ENCODE measurements around the gene TPD52L1. TPM values are rescaled to one million over a fixed set of nuclear protein-coding genes. Genes with fewer than 3 reads are reported as not detected.

TPD52L1 gene
- total RNA-seq, 1 donor from 2014 or later = 57.7 TPM

- Histone ChIP-seq H3K4me3 (ENCODE audit: low read depth, low read length) (no peak overlapping the region), H3K36me3 (ENCODE audit: control insufficient read depth, insufficient read depth, low read length) (no peaks in the 10 kb centered on the region), H3K27me3 (ENCODE audit: control insufficient read depth, insufficient read depth, low read length) (no peaks in the 10 kb centered on the region)
- TF ChIP-seq, protein P1, sequence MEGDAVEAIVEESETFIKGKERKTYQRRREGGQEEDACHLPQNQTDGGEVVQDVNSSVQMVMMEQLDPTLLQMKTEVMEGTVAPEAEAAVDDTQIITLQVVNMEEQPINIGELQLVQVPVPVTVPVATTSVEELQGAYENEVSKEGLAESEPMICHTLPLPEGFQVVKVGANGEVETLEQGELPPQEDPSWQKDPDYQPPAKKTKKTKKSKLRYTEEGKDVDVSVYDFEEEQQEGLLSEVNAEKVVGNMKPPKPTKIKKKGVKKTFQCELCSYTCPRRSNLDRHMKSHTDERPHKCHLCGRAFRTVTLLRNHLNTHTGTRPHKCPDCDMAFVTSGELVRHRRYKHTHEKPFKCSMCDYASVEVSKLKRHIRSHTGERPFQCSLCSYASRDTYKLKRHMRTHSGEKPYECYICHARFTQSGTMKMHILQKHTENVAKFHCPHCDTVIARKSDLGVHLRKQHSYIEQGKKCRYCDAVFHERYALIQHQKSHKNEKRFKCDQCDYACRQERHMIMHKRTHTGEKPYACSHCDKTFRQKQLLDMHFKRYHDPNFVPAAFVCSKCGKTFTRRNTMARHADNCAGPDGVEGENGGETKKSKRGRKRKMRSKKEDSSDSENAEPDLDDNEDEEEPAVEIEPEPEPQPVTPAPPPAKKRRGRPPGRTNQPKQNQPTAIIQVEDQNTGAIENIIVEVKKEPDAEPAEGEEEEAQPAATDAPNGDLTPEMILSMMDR (IDR thresholded peaks at IDR 0.05; ENCODE audit: insufficient read depth, low read length, poor library complexity, severe bottlenecking) = no peak
- no peak for DNase-seq (ENCODE audit: low read depth)
These were observed 115.2 kb downstream of the TPD52L1 start for GRCh38 chr6:125268765-125269164.

DNA sequence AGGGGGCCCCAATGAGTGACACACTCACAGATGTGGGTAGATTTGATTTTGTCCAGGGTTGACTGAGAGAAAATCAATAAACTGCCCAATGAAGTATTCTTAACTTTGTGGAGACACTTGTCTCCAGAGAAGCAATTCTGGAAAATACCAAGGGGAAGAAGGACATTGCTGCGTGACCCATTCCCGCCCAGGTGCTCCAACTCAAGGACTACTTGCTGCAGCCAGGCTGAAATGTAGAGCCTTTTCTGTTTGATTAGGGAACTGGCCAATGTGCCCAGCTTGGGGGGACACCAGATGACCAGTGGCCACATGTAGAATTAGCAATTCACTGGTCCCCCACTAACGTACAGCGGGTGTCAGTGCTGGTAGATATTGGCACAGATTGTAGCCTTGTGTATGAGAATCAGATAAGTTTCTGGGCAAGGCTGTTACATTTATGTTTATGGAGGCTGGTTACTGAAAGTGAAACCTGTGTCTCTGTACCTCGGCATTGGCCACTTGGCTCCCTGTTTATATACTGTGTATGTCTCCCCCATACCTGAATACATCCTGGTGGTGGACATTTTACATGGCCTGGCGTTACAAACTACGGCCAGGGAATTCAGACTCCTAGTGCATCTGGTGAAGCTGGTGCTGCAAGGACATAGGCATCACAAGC lies 115.9 kb downstream of the TPD52L1 start:
- DNase-seq (ENCODE audit: low read depth) = no peak
- no peaks in the 10 kb centered on the region for H3K36me3 ChIP-seq (ENCODE audit: control insufficient read depth, insufficient read depth, low read length)
- no peak overlapping the region for H3K4me3 ChIP-seq (ENCODE audit: low read depth, low read length)
- TF ChIP-seq, protein P1 (IDR thresholded peaks at IDR 0.05; ENCODE audit: insufficient read depth, low read length, poor library complexity, severe bottlenecking) = no peak
- H3K27me3 ChIP-seq (ENCODE audit: control insufficient read depth, insufficient read depth, low read length) = no peaks in the 10 kb centered on the region

DNA sequence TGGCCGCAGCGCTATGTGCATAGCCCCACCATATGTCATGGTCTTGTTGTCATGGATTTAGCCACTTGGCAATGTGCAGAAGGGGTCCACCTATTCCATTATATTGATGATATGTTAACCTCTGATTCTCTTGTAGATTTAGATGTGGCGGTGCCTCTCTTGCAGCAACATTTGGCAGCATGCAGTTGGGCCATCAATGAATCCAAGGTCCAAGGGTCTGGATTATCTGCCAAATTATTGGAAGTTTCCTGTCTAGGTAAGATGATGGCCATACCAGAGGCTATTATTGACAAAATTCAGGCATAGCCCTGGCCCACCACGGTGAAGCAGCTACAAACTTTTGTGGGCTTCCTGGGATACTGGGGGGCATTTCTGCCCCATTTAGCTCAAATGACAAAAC lies 116.8 kb downstream of the TPD52L1 start:
- no peak overlapping the region for H3K4me3 ChIP-seq (ENCODE audit: low read depth, low read length)
- TF ChIP-seq, protein P1 (IDR thresholded peaks at IDR 0.05; ENCODE audit: insufficient read depth, low read length, poor library complexity, severe bottlenecking) = no peak
- no peak for DNase-seq (ENCODE audit: low read depth)
- no peaks in the 10 kb centered on the region for H3K27me3 ChIP-seq (ENCODE audit: control insufficient read depth, insufficient read depth, low read length)
- no peaks in the 10 kb centered on the region for H3K36me3 ChIP-seq (ENCODE audit: control insufficient read depth, insufficient read depth, low read length)

DNA sequence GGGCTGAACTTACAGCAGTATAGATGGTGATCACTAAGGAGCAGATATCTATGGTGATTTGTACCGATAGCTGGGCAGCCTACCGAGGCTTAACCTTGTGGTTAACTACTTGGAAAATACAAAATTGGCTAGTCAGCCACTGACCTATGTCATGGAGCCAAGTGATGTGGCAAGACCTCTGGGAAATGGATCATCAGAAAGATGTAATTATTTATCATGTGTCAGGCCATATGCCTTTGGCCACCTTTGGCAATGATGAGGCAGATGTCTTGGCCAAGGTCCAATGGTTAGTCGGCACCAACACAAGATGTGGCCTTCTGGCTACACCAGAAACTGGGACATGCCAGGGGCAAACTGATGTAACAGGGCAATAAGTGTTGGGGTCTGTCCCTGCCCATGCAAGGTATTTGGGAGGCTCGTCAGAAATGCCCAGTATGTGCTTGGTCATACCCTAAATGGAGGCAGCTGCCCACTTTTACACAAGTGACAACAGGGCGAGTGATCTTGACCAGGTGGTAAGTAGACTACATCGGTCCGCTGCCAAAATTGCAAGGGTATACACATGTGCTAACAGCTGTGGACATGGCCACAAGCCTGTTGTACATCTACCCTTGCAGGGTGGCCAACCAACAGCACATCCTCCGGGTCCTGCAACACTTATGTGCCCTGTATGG lies 118.0 kb downstream of the TPD52L1 start:
- DNase-seq (ENCODE audit: low read depth) = no peak
- TF ChIP-seq, protein P1 (IDR thresholded peaks at IDR 0.05; ENCODE audit: insufficient read depth, low read length, poor library complexity, severe bottlenecking) = no peak
- no peaks in the 10 kb centered on the region for H3K27me3 ChIP-seq (ENCODE audit: control insufficient read depth, insufficient read depth, low read length)
- H3K4me3 ChIP-seq (ENCODE audit: low read depth, low read length) = no peak overlapping the region
- no peaks in the 10 kb centered on the region for H3K36me3 ChIP-seq (ENCODE audit: control insufficient read depth, insufficient read depth, low read length)

DNA sequence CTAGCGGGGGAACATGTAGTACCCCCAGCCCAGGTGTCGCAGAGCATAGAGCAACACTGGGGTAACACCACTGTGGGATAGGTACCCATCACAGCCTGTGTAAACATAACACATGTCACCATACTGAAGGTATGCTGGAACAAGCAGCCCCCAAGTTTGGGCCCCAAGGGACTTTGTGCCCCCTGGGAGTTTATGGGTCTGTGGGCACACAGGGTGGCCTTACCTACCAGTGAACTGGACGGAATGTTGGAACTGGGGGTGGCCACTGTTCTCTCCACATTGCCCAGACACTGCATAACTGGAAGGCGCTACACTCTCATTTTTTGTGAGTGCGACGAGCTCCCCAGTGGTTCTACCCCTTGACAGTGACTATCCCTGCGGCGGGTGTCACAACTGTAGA lies 119.7 kb downstream of the TPD52L1 start:
- no peak for DNase-seq (ENCODE audit: low read depth)
- Histone ChIP-seq H3K4me3 (ENCODE audit: low read depth, low read length) (no peak overlapping the region), H3K27me3 (ENCODE audit: control insufficient read depth, insufficient read depth, low read length) (no peaks in the 10 kb centered on the region), H3K36me3 (ENCODE audit: control insufficient read depth, insufficient read depth, low read length) (no peaks in the 10 kb centered on the region)
- TF ChIP-seq, protein P1 (IDR thresholded peaks at IDR 0.05; ENCODE audit: insufficient read depth, low read length, poor library complexity, severe bottlenecking) = no peak

All from kidney epithelial cell (primary cell).